ENCODE measurements around the gene DCC.

GRCh38 chr18:52341103-52341432 is 1.1 kb downstream of the DCC start:
- TF ChIP-seq HDAC2 (IDR thresholded peaks at IDR 0.05; ENCODE audit: borderline replicate concordance in 1 of 2, low read depth in 2 of 2, low read length in 2 of 2): no peak
- no peak for TF ChIP-seq CTCF (IDR thresholded peaks at IDR 0.05; ENCODE audit: control extremely low read depth in 1 of 3, insufficient read depth in 1 of 3, low read depth in 1 of 3, low read length in 3 of 3)
- no peak for TF ChIP-seq POLR2A (IDR thresholded peaks at IDR 0.05; ENCODE audit: control extremely low read depth in 1 of 2, low read depth in 2 of 2, low read length in 2 of 2)

Measured in H1 (cell line).